Activated CD8-positive, alpha-beta memory T cell treated with anti-CD3 and anti-CD28 coated beads for 36 hours (primary cell): ENCODE results near the gene CDC42BPA. TPM values are rescaled to one million over a fixed set of nuclear protein-coding genes. Genes with fewer than 3 reads are reported as not detected.

Experiments
- CTCF ChIA-PET: fragments of 350-600 bp; sonication (Branson Sonifier 250); formaldehyde crosslinking; loops from one replicate; lab custom pipeline; 2021; ENCODE audit warnings: antibody characterized with exemption; lab: Charles Lee
- POLR2A ChIA-PET: fragments of 350-600 bp; sonication (Branson Sonifier 250); formaldehyde crosslinking; loops from one replicate; lab custom pipeline; 2021; ENCODE audit warnings: antibody characterized with exemption; lab: Charles Lee
- total RNA-seq, 2 experiments: library from RNA; stranded (reverse); gene quantifications; one replicate each; pipeline ENCODE4 v1.2.3, GENCODE V29; 2021

CDC42BPA gene
- total RNA-seq, 2 experiments from 2014 or later, result 0.84 to 1.3 TPM

DNA sequence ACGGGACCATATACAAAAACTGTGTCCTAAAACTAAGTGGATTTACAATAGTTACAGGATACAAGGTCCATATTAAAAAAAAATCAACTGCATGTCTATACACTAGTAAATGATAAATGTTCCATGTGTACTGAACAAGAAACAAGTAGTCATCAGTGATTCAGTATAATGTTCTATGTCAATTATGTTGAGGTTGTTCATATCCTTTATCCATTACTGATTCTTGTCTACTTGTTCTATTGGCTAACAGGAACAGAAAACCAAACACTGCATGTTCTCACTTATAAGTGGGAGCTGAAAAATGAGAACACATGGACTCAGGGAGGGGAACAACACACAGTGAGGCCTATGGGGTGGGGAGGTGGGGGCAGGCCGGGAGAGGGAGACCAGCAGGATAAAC is 90.5 kb downstream of the CDC42BPA start:
- POLR2A ChIA-PET, result no interaction called here
- CTCF ChIA-PET, result no interaction called here

GRCh38 chr1:227225715-227226346 is 92.5 kb downstream of the CDC42BPA start:
- CTCF ChIA-PET, result no interaction called here
- POLR2A ChIA-PET, result no interaction called here

- POLR2A ChIA-PET, result no interaction called here
- CTCF ChIA-PET, result no interaction called here
Measured at GRCh38 chr1:227223171-227223806, 95.0 kb downstream of the CDC42BPA start.

- ChIA-PET POLR2A (no interaction called here), CTCF (no interaction called here)
Measured at GRCh38 chr1:227219715-227220292, 98.5 kb downstream of the CDC42BPA start.

- CTCF ChIA-PET, result no interaction called here
- POLR2A ChIA-PET, result no interaction called here
Measured at GRCh38 chr1:227218870-227219573, 99.3 kb downstream of the CDC42BPA start.

DNA sequence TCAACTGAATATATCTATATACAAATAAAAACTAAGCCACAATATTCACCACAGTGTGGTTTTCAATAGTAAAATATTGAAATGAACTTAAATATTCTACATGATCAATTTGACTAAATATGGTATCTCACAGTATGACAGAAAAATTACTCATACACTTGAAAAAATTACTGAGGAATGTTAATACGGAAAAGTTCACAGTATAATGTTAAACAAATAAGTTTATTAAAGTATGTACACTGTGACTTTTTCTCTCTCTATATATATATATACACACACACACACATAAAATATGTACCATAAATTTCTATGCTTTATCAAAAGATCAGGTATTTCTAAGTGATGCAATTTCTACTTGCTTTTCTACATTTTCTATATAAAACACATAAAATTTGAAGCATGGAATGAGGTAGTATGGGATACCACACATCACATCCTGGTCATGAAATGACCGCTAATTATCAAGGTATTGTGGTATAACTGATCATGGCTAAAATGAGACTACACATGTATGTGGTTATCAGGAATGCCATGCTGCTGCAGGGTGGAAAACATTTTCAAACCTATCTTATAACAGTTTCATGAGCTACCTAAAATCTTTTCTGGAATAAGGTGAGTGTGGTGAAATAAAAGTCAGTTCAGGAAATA is 102.3 kb downstream of the CDC42BPA start:
- ChIA-PET CTCF (no interaction called here), POLR2A (no interaction called here)

DNA sequence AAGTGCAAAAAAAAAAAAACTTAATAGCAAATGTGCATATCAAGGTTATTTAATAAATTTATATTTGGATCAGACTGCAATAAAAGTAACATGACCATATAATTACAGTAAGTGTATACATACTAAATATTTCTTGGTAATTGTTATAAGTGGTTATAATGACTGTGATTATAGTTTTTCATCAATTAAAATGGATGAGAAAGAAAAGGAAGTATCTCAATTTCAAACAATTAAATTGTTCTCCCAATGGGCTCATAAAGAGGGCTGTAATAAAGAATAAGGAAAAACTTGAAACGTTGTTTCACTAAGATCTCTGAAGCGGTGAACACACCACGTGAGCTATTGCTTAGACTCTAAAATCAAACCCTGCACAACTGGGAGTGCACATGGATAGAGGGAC is 104.1 kb downstream of the CDC42BPA start:
- POLR2A ChIA-PET, result no interaction called here
- CTCF ChIA-PET, result no interaction called here

DNA sequence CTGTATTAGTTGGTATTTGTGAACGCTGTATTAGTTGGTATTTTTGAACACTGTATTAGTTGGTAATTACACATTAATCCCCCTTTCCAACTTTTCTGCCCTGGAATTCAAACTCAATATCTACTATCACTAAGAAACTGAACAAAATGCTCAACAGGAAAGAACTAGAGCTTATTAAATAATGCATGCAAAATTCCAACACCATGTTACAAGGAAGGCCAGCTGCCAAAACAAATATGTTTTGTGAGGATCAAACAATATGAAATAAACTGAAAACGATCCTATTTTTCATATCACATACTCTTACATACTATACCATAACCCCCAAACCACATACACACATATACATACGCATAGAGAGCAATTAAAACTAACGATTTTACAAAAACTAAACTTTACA is 104.9 kb downstream of the CDC42BPA start:
- CTCF ChIA-PET, result no interaction called here

DNA sequence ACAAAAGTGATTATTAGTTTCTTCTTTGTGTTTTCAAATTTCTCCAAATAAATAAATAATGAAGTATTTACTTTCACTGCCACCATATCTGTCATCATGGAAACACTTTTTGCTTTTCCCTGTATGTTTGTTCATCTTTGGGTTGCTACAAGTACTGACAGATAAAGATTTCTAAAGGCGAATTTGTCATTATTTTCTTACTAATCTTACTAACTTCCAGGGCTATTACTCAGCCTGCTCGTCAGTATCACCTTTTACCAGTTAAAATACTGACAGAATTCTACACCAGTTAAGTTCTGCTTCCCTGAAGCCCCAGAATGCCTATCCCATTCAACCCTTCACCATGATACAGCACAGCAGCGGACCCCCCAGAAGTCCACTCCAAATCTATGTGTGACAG is 106.1 kb downstream of the CDC42BPA start:
- POLR2A ChIA-PET, result no interaction called here
- CTCF ChIA-PET, result no interaction called here

More for the DNA sequence above, 104.9 kb downstream of the CDC42BPA start:
- POLR2A ChIA-PET, result no interaction called here

DNA sequence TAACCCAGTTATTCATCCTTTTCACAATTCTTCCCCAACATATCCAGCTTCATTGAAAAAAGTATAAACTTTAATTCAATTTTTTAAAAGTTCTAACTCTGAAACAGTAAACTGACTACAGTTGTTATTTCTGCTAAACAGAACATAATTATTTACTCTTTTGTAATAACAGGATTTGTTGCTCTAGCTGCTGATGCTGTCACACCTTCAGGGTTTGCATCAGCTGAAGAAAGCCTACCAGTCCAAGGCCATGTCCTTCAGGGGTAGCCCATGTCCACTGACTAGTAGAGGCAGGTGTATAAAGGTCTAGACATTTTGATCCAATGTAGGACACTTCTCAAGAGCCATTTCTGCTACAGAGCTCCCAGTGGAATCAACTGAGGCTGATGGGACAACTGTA is 107.7 kb downstream of the CDC42BPA start:
- ChIA-PET POLR2A (no interaction called here), CTCF (no interaction called here)

- POLR2A ChIA-PET, result no interaction called here
- CTCF ChIA-PET, result no interaction called here
Measured at GRCh38 chr1:227197064-227197463, 121.2 kb downstream of the CDC42BPA start.

DNA sequence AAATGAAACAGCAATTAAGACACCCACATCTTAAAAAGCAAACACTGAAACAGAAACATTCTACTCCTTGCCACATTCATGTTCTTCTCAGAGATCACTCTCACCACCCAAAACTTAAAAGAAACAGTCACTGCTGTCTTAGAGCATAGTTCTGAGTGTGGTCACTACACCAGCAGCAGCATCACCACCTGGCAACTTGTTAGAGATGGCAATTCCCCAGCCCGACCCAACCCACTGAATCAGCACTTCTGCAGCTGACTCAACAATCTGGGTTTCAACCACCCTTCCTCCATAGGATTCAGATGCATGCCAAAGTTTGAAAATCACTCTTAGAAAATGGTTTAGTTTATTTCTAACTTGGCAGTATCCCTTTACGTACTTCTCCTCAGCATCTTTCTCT is 126.1 kb downstream of the CDC42BPA start:
- ChIA-PET POLR2A (no interaction called here), CTCF (no interaction called here)

DNA sequence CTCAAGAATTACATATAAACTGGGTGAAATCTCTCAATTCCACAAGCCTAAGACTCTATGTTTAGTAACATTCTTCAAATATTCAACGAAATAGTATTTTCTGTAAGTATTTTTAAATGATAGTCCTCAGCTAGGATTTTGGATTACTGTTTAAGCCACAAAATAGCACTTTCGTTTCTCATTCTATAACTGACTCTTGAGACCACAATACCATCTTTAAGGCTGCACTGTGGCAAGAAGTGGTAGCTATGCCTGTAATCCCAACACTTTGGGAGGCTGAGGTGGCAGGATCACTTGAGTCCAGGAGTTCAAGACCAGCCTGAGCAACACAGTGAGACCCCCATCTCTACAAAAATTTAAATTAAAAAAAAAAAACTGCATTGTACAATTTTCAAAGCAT is 126.7 kb downstream of the CDC42BPA start:
- ChIA-PET POLR2A (no interaction called here), CTCF (no interaction called here)

GRCh38 chr1:227190321-227190720 is 128.0 kb downstream of the CDC42BPA start:
- ChIA-PET CTCF (no interaction called here), POLR2A (no interaction called here)

DNA sequence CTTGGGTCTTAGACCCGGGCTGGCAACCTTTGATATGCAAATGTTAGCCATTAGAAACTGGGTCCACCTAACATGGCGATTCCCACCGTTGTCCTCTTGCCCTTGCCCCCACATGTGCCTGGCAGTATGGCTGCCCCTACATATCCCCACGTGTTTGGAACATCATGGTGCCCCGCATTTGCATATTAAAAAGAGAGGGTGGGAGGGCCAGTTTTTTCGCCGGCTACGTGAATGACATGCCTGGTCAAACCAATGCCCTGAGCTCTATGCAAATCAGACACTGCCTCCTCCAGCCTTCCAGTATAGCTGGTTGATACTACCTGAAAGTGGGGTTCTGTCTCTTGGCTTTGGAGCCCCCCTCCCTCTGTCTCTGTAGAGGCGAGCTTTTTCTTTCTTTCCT is 133.0 kb downstream of the CDC42BPA start:
- ChIA-PET POLR2A (no interaction called here), CTCF (no interaction called here)

DNA sequence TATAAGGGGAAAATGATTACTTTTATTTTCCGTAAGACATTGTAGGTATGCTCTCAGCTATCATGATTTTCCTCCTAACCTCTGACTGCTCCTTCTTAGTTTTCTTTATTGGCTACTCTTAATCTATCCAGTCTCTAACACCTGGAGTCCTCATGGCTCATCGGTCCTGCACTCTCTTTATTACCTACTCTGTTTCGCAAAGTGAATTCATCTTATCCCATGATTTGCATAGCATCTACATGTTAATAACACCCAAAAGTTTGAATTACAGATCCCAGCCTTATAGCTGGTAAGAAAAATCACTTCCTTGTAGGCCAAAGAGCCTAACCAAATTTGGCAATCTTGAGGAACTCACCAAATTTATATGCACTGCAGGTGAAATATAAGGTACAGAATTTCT is 136.3 kb downstream of the CDC42BPA start:
- ChIA-PET POLR2A (no interaction called here), CTCF (no interaction called here)

- CTCF ChIA-PET, result no interaction called here
- POLR2A ChIA-PET, result interaction anchor here (0.6 kb wide), 1 partner anchor 821 kb away, joined by 3 read pairs; no protein-coding TSS in a partner anchor
Measured at GRCh38 chr1:227175611-227176010, 142.7 kb downstream of the CDC42BPA start.

DNA sequence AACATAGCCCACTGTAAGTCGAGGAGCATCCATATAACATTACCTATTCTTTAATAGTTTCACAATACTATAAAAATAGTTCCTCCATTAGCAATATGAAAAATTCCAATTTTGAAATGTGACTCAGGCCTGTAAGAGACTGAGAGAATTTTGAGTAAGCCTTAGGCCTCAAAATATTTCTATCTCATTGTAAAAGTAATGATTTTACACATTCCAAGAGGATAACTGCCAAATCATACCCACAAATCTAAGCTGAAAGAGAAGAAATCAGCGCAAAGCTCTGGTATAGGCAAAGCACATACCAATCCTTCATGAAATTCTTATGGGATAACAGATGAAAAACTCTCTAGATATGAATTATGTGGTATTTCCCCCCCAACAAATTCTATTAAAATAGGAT is 144.1 kb downstream of the CDC42BPA start:
- ChIA-PET CTCF (no interaction called here), POLR2A (no interaction called here)

DNA sequence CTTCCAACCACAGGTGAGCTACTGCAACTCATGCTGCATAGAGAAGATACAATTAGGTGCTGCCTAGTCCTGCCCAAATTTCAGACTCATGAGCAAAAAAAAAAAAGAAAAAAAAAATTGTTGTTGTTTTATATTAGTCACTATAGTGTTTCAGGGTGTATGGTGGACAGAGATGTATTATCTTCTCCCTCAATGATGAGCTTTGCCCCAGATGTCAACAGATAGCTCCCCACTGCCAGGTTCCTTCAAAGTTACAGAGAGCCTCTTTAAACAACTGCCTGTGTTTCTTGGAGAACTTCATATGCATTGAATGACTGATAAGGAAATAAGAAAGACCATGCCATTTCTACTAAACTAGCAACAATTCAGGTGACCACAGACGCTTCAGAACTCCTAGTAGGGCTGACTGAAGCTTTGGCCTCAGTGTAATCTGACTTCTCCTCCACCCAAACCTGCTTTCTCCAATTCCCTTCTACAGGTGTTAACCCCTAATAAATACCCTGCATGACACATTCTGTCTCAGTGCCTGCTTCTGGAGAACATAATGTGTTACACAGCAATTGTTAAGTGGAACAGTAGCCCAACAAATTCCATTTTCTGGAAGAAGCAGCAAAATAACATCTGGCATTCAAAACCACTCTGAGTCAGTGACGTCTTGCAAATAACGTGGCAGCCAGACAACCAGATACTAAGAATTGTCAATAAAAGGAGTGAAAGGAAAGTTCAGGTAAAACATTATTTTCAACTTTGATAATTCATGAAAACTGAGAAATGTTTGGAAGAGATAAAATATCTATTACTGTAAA is 147.7 kb downstream of the CDC42BPA start:
- POLR2A ChIA-PET, result no interaction called here

More for the DNA sequence above, 147.7 kb downstream of the CDC42BPA start:
- CTCF ChIA-PET, result no interaction called here
